Measurements from ENCODE around the gene RTF1. TPM values are rescaled to one million over a fixed set of nuclear protein-coding genes. Genes with fewer than 3 reads are reported as not detected.

Gene RTF1
- polyA plus RNA-seq, 1 of the 3 experiments (the other 2 are of a cell fraction): 27.8 TPM

DNA sequence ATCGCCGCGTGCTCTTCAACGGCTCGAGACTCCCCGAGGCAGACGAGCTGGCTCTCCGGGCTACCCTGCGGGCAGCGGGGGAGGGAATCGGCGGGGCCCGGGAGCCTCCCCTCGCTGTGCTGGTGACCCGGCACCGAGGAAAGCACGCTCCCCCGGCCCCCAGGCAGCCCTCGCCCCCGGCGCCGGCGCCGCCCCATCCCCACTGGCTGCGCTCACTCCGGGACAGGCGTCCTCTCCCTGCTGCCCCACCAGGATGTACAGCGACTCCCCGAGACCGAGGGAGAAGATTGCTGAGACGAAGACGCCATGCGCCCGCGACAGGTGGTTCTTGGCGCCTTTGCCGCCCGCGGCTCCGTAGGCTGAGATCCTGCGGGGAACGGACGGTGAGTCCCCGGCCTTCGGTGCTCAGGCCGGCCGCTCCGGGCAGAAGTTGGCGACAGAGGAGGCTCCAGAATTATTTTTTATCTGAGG, 95.0 kb downstream of the RTF1 start (continued):
- TF ChIP-seq, protein P1, sequence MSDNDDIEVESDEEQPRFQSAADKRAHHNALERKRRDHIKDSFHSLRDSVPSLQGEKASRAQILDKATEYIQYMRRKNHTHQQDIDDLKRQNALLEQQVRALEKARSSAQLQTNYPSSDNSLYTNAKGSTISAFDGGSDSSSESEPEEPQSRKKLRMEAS (IDR thresholded peaks at IDR 0.05; ENCODE audit: low read depth): no peak
- no peak for TF ChIP-seq TAF1 (IDR thresholded peaks at IDR 0.05; ENCODE audit: borderline replicate concordance, low read depth, low read length)
- TF ChIP-seq, protein P2, sequence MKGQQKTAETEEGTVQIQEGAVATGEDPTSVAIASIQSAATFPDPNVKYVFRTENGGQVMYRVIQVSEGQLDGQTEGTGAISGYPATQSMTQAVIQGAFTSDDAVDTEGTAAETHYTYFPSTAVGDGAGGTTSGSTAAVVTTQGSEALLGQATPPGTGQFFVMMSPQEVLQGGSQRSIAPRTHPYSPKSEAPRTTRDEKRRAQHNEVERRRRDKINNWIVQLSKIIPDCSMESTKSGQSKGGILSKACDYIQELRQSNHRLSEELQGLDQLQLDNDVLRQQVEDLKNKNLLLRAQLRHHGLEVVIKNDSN (IDR thresholded peaks at IDR 0.05; ENCODE audit: borderline replicate concordance, low read depth): no peak

DNA sequence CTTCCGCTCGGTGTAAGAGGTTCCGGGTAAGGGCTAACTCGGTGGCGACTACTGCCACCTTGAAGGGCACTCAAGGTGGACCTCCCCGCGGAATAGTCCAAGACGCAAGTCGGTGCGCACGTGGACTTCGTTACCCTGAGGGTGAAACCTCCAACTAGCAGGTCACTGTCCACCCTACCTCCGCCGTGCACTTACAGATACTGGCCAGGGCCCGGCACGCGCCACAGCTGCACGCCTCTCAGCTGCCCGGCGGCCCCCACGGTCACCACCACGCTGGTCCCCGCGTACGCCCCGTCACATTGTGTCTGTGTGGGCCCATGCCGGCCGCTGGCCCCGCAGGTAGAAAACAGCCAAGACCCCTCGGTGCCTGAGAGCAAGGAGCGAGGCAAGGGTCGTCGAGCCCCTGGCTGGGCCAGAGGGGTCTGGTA, 95.6 kb downstream of the RTF1 start:
- Histone ChIP-seq H3K27ac (ENCODE audit: low read depth in 2 of 2, low read length in 1 of 2) (no peak overlapping the region), H2AFZ (ENCODE audit: low read depth) (no peak overlapping the region), H3K4me1 (ENCODE audit: control insufficient read depth in 1 of 2, insufficient read depth in 2 of 2, low read depth in 1 of 2, low read length in 1 of 2) (peaks cover 0 to 13% of the 10 kb centered on the region in 2 experiments; a peak in 1 of 4 replicates), H3K36me3 (replicated peaks in 1 of 2; ENCODE audit: control insufficient read depth in 1 of 2, insufficient read depth in 2 of 2, low read length in 1 of 2) (peaks cover 3 to 5% of the 10 kb centered on the region in 2 experiments), H3F3A (replicated peaks; ENCODE audit: insufficient read depth) (no peaks in the 10 kb centered on the region), H3K4me3 (ENCODE audit: low read depth in 2 of 2, low read length in 1 of 2) (peak overlapping the region in 1 of 2 experiments; percentile 31; a peak in 1 of 4 replicates), H3K9me2 (no peaks in the 10 kb centered on the region), H3K9ac (no peak overlapping the region), H3K79me2 (ENCODE audit: insufficient read depth) (no peaks in the 10 kb centered on the region), H3K27me3 (ENCODE audit: insufficient read depth) (peaks cover 7% of the 10 kb centered on the region; the same call in 1 of the 2 replicates), H4K20me1 (ENCODE audit: insufficient read depth) (no peaks in the 10 kb centered on the region), H3K4me2 (peak overlapping the region; percentile 66; the same call in 1 of the 2 replicates), H3K9me3 (no peaks in the 10 kb centered on the region)
- DNase-seq: peak; percentile 50
- POLR2A ChIA-PET: no interaction called here
- WGBS (ENCODE audit: low lambda C conversion rate): 33% methylated on average over 12 of the region's 33 CpGs
- TF ChIP-seq CHD2 (IDR thresholded peaks at IDR 0.05; ENCODE audit: low read length, partially characterized antibody) (no peak), SIN3A (IDR thresholded peaks at IDR 0.05; ENCODE audit: borderline replicate concordance, low read depth, low read length) (no peak), RXRA (IDR thresholded peaks at IDR 0.05; ENCODE audit: borderline replicate concordance, low read depth) (no peak), GATA2 (CRISPR knock-in tag; IDR thresholded peaks at IDR 0.05) (no peak), EP300 (IDR thresholded peaks at IDR 0.05; ENCODE audit: borderline replicate concordance in 1 of 2, low read depth in 1 of 2, low read length in 1 of 2) (no peak), JUND (IDR thresholded peaks at IDR 0.05) (no peak), SMC3 (IDR thresholded peaks at IDR 0.05; ENCODE audit: low read depth, low read length) (no peak), MEF2A (IDR thresholded peaks at IDR 0.05; ENCODE audit: borderline replicate concordance, low read depth) (no peak), TAF1 (IDR thresholded peaks at IDR 0.05; ENCODE audit: borderline replicate concordance, low read depth, low read length) (no peak), RCOR1 (IDR thresholded peaks at IDR 0.05; ENCODE audit: low read length) (no peak), POLR2AphosphoS5 (IDR thresholded peaks at IDR 0.05; ENCODE audit: low read depth, low read length) (no peak), RAD21 (IDR thresholded peaks at IDR 0.05; ENCODE audit: low read length) (no peak), TEAD4 (IDR thresholded peaks at IDR 0.05; ENCODE audit: borderline replicate concordance, insufficient read depth) (no peak)
- TF ChIP-seq, protein P3, sequence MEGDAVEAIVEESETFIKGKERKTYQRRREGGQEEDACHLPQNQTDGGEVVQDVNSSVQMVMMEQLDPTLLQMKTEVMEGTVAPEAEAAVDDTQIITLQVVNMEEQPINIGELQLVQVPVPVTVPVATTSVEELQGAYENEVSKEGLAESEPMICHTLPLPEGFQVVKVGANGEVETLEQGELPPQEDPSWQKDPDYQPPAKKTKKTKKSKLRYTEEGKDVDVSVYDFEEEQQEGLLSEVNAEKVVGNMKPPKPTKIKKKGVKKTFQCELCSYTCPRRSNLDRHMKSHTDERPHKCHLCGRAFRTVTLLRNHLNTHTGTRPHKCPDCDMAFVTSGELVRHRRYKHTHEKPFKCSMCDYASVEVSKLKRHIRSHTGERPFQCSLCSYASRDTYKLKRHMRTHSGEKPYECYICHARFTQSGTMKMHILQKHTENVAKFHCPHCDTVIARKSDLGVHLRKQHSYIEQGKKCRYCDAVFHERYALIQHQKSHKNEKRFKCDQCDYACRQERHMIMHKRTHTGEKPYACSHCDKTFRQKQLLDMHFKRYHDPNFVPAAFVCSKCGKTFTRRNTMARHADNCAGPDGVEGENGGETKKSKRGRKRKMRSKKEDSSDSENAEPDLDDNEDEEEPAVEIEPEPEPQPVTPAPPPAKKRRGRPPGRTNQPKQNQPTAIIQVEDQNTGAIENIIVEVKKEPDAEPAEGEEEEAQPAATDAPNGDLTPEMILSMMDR (IDR thresholded peaks at IDR 0.05): no peak
- TF ChIP-seq, protein P2 (IDR thresholded peaks at IDR 0.05; ENCODE audit: borderline replicate concordance, low read depth): no peak
- TF ChIP-seq, protein P4, sequence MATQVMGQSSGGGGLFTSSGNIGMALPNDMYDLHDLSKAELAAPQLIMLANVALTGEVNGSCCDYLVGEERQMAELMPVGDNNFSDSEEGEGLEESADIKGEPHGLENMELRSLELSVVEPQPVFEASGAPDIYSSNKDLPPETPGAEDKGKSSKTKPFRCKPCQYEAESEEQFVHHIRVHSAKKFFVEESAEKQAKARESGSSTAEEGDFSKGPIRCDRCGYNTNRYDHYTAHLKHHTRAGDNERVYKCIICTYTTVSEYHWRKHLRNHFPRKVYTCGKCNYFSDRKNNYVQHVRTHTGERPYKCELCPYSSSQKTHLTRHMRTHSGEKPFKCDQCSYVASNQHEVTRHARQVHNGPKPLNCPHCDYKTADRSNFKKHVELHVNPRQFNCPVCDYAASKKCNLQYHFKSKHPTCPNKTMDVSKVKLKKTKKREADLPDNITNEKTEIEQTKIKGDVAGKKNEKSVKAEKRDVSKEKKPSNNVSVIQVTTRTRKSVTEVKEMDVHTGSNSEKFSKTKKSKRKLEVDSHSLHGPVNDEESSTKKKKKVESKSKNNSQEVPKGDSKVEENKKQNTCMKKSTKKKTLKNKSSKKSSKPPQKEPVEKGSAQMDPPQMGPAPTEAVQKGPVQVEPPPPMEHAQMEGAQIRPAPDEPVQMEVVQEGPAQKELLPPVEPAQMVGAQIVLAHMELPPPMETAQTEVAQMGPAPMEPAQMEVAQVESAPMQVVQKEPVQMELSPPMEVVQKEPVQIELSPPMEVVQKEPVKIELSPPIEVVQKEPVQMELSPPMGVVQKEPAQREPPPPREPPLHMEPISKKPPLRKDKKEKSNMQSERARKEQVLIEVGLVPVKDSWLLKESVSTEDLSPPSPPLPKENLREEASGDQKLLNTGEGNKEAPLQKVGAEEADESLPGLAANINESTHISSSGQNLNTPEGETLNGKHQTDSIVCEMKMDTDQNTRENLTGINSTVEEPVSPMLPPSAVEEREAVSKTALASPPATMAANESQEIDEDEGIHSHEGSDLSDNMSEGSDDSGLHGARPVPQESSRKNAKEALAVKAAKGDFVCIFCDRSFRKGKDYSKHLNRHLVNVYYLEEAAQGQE (IDR thresholded peaks at IDR 0.05; ENCODE audit: low read depth, low read length): no peak
- CTCF ChIA-PET: interaction anchor here (1.8 kb wide), 1 partner anchor 47 kb away, joined by 6 read pairs; no protein-coding TSS in a partner anchor
